Thymus (tissue), 11 donors: ENCODE results near the gene PIEZO1. TPM values are rescaled to one million over a fixed set of nuclear protein-coding genes. Genes with fewer than 3 reads are reported as not detected.

ENCODE experiments used
- DNase-seq, 9 donors: peaks; one replicate each; pipeline ENCODE4 v3.0.0-alpha.2; 2013; ENCODE audit warnings: low spot score in 9 of 9, low read depth in 6 of 9, missing footprints in 1 of 9
- H3K27ac ChIP-seq, 2 donors: one replicate each; pipeline ENCODE4 v1.5.1; 2013; ENCODE audit warnings: control low read depth in 1 of 2, low read depth in 1 of 2, low read length in 1 of 2, mild to moderate bottlenecking in 1 of 2, moderate library complexity in 1 of 2
- H3K27me3 ChIP-seq, 2 donors: one replicate each; pipeline ENCODE4 v1.5.1; 2013; ENCODE audit warnings: low read length in 1 of 2; ENCODE audit not compliant: control insufficient read depth in 2 of 2, insufficient read depth in 1 of 2
- H3K36me3 ChIP-seq, 2 donors: one replicate each; pipeline ENCODE4 v1.5.1; 2013; ENCODE audit warnings: low read length in 1 of 2, mild to moderate bottlenecking in 1 of 2, moderate library complexity in 1 of 2; ENCODE audit not compliant: control insufficient read depth in 2 of 2, insufficient read depth in 2 of 2
- H3K4me1 ChIP-seq, 2 donors: one replicate each; pipeline ENCODE4 v1.5.1; 2013; ENCODE audit warnings: low read length in 2 of 2; ENCODE audit not compliant: control insufficient read depth in 2 of 2, insufficient read depth in 2 of 2
- H3K4me3 ChIP-seq, 2 donors: one replicate each; pipeline ENCODE4 v1.5.1; 2013; ENCODE audit warnings: low read length in 2 of 2, control low read depth in 1 of 2, mild to moderate bottlenecking in 1 of 2
- H3K9me3 ChIP-seq, 2 donors: one replicate each; pipeline ENCODE4 v1.5.1; 2013; ENCODE audit warnings: low read length in 1 of 2, mild to moderate bottlenecking in 1 of 2; ENCODE audit not compliant: control insufficient read depth in 2 of 2, insufficient read depth in 1 of 2
- WGBS: extraction: QIAGEN DNeasy Blood & Tissue Kit; methylation state at CpG from one replicate; pipeline ENCODE4 v1.1.7; 2013; 5-methylcytosine and 5-hydroxymethylcytosine counted together
- polyA plus RNA-seq: library from polyadenylated mRNA; stranded (reverse); fragments of 200-250 nt; gene quantifications from one replicate; pipeline ENCODE4 v1.2.3, GENCODE V29; 2013
- total RNA-seq: library from RNA; stranded (reverse); fragments of 120-200 nt; gene quantifications from one replicate; pipeline ENCODE4 v1.2.4, GENCODE V29; 2013
- donor health status: healthy.

Gene PIEZO1
- total and polyA plus RNA-seq, 2 donors, result 25.2 to 115 TPM

- Histone ChIP-seq H3K27me3 (no peaks in the 10 kb centered on the region), H3K9me3 (peaks cover 0 to 8% of the 10 kb centered on the region in 2 donors), H3K36me3 (peaks cover 2 to 12% of the 10 kb centered on the region in 2 donors), H3K4me3 (no peak overlapping the region), H3K27ac (peak overlapping the region in 1 of 2 donors; percentile 75), H3K4me1 (peaks cover 0 to 29% of the 10 kb centered on the region in 2 donors)
- peak in 1 of 9 donors; percentile 62 for DNase-seq
- 92% methylated on average over 26 of the region's 26 CpGs for WGBS
Measured at GRCh38 chr16:88759245-88759975, 25.6 kb downstream of the PIEZO1 start.

- Histone ChIP-seq H3K27ac (peak overlapping the region in 1 of 2 donors; percentile 75), H3K36me3 (peaks cover 0 to 9% of the 10 kb centered on the region in 2 donors), H3K27me3 (no peaks in the 10 kb centered on the region), H3K9me3 (peaks cover 0 to 8% of the 10 kb centered on the region in 2 donors), H3K4me3 (no peak overlapping the region), H3K4me1 (peaks cover 0 to 29% of the 10 kb centered on the region in 2 donors)
- DNase-seq, result no peak
- 96% methylated on average over 6 of the region's 6 CpGs for WGBS
Measured at GRCh38 chr16:88758944-88759244, 26.1 kb downstream of the PIEZO1 start.

- no peak for DNase-seq
- peaks cover 0 to 8% of the 10 kb centered on the region in 2 donors for H3K9me3 ChIP-seq
- no peaks in the 10 kb centered on the region for H3K27me3 ChIP-seq
- H3K4me1 ChIP-seq, result peaks cover 0 to 29% of the 10 kb centered on the region in 2 donors
- 91% methylated on average over 13 of the region's 13 CpGs for WGBS
- peaks cover 0 to 7% of the 10 kb centered on the region in 2 donors for H3K36me3 ChIP-seq
- H3K4me3 ChIP-seq, result no peak overlapping the region
- H3K27ac ChIP-seq, result no peak overlapping the region
Measured at GRCh38 chr16:88758227-88758943, 26.6 kb downstream of the PIEZO1 start.

GRCh38 chr16:88755745-88756443, 29.1 kb downstream of the PIEZO1 start:
- no peak for DNase-seq
- Histone ChIP-seq H3K27ac (no peak overlapping the region), H3K9me3 (peaks cover 0 to 11% of the 10 kb centered on the region in 2 donors), H3K4me3 (no peak overlapping the region), H3K36me3 (peaks cover 4 to 10% of the 10 kb centered on the region in 2 donors), H3K4me1 (peaks cover 0 to 29% of the 10 kb centered on the region in 2 donors), H3K27me3 (no peaks in the 10 kb centered on the region)
- 96% methylated on average over 23 of the region's 23 CpGs for WGBS

- WGBS, result 94% methylated on average over 42 of the region's 42 CpGs
- DNase-seq, result peak in 2 of 9 donors; percentile 47 to 53
- Histone ChIP-seq H3K4me3 (no peak overlapping the region), H3K36me3 (peaks cover 4 to 10% of the 10 kb centered on the region in 2 donors), H3K27ac (no peak overlapping the region), H3K4me1 (peaks cover 0 to 29% of the 10 kb centered on the region in 2 donors), H3K9me3 (peaks cover 0 to 11% of the 10 kb centered on the region in 2 donors), H3K27me3 (no peaks in the 10 kb centered on the region)
Measured at GRCh38 chr16:88754912-88755744, 29.9 kb downstream of the PIEZO1 start.

- Histone ChIP-seq H3K27me3 (no peaks in the 10 kb centered on the region), H3K4me3 (no peak overlapping the region), H3K4me1 (peaks cover 0 to 24% of the 10 kb centered on the region in 2 donors), H3K36me3 (peaks cover 4 to 10% of the 10 kb centered on the region in 2 donors), H3K9me3 (peaks cover 0 to 11% of the 10 kb centered on the region in 2 donors), H3K27ac (no peak overlapping the region)
- no peak for DNase-seq
- WGBS, result 97% methylated on average over 28 of the region's 28 CpGs
Measured at GRCh38 chr16:88754109-88754911, 30.7 kb downstream of the PIEZO1 start.

GRCh38 chr16:88753602-88754001, 31.4 kb downstream of the PIEZO1 start:
- H3K36me3 ChIP-seq, result peaks cover 4 to 10% of the 10 kb centered on the region in 2 donors
- 93% methylated on average over 11 of the region's 11 CpGs for WGBS
- no peak for DNase-seq

GRCh38 chr16:88753191-88753590, 31.8 kb downstream of the PIEZO1 start:
- WGBS, result 94% methylated on average over 13 of the region's 13 CpGs
- H3K36me3 ChIP-seq, result peaks cover 4 to 10% of the 10 kb centered on the region in 2 donors

More at GRCh38 chr16:88753602-88754001, 31.4 kb downstream of the PIEZO1 start:
- Histone ChIP-seq H3K9me3 (peaks cover 0 to 7% of the 10 kb centered on the region in 2 donors), H3K27me3 (no peaks in the 10 kb centered on the region), H3K4me3 (no peak overlapping the region), H3K27ac (no peak overlapping the region), H3K4me1 (peaks cover 0 to 17% of the 10 kb centered on the region in 2 donors)

More at GRCh38 chr16:88753191-88753590, 31.8 kb downstream of the PIEZO1 start:
- Histone ChIP-seq H3K27me3 (no peaks in the 10 kb centered on the region), H3K27ac (no peak overlapping the region), H3K4me1 (peaks cover 0 to 13% of the 10 kb centered on the region in 2 donors), H3K4me3 (no peak overlapping the region), H3K9me3 (peaks cover 0 to 3% of the 10 kb centered on the region in 2 donors)
- DNase-seq, result no peak
